NCI-H187 (cell line): Measurements from ENCODE around the gene AP3S2.
"Not testable (repeated sequence)": the region's sequence is repeated elsewhere in the genome, so short reads cannot be mapped to it uniquely, and the experiment has no call there.

ENCODE experiments used
- DNase-seq, 2 experiments: peaks; one replicate each; lab custom pipeline; 2025; lab: John Stamatoyannopoulos, UW

The AP3S2 gene

DNA sequence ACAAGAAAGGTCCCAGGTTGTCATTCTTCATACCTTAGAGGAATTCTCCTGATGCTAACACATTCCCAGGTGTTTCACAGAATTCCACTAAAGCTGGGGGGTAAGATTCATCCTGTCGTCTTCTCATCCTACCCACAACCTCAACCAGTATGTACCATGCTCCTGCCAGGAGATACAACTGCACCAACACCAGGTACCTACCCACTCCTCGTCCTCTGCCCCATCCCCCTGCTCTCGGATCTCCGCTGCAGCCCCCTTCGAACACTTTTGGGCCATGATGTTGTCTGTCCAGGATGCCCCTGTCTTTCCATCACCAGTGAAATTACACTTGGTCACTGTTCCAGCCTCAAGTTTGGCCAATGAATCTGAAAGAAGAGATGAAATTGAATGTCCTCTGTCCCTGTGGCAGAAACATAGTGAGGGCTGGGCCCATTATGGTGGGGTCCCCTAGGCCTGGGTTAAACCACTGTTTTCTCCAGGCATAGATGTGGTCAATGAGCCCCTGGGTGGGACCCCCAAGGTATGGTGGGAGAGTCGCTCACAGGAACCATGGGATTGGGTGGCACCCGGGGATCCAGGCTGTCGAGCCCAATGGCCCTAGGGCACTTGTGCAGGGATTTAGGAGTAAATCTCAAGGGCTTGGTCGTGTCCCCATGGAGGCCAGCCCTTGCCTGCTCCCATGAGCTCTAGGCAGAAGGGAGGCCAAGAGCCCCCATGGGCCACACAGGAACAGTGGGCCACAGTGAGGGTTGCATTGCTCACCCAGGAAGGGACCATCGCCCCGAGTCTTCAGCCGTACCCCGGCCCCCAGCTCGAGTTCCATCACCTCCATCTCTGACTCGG lies 9.4 kb upstream of the AP3S2 start:
- DNase-seq = no peak

- no peak for DNase-seq
Measured at GRCh38 chr15:89900849-89901248, 7.1 kb upstream of the AP3S2 start.

DNA sequence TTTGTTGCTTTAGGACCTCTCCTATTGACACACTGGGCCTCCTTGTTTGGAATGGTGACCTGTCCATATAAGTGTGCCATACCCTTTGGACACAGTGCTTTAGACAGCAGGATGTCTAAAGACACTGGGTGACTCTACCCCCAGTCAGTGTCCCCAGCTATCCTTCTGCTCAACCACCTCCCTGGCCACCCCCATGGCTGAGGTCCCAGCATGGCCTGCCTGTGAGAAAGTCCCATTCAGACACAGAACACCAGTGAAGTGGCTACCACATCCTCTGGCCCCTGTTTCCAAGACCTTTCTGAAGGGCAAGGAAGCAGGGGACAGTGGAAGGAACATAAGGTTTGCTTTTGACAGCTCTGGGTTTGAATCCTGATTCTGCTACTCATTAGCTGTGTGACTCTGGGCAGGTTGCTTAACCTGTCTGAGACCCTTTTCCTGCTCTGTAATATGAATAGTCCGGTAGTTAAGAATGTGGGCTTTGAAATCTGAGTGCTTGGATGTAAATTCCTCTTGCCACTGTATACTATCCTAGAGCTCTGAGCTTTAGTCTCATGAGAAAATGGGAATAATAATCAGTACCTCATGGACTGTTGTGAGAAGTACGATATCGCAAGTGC lies 6.3 kb upstream of the AP3S2 start:
- DNase-seq = no peak

- DNase-seq = no peak
Measured at GRCh38 chr15:89899295-89899945, 5.6 kb upstream of the AP3S2 start.

DNA sequence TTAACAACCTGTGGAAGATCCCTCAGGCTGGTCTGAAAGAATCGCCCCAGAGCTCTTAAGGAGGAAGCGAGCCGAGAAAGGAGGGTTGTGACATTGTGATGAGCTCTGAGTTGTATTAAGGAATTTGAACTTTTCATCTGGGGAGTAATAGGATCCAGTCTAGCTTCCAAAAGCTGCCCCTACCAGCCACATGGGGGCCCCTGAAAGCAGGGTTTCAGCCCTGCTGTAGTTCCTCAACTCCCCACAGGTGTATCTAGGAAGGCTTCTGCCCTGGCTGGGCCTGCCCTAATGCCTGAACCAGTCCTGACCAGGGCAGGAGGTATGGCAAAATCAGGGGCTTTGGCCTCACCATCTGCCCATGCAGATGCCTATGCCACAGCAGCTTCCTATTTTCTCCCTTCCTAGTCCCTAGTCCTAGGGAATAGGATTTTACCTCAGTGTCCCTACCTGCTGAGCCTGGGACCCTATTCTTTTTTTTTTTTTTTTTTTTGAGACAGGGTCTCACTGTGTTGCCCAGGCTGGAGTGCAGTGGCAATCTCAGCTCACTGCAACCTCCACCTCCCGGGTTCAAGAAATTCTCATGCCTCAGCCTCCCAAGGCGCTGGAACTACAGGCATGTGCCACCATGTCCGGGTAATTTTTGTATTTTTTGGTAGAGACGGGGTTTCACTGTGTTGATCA lies 5.0 kb upstream of the AP3S2 start:
- DNase-seq = no peak

DNA sequence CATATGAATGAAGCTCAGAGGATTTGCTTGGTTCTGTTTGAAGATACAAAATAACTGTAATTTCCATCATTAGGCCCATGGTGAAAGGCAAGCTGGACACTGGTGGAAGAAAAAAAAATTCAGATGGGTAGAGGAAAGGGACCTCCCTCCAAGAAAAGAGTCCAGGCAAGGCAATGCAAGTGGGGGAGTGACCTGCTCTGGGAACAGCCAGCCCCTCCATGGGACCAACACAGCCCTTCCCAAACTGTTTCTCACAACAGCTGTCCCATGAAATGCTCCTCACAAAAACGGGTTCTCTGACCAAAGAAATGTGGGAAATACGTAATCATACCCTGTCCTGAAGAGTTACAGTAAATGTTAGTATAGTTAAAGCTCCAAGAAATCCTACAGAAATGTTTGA lies 4.4 kb upstream of the AP3S2 start:
- no peak for DNase-seq

GRCh38 chr15:89893027-89893426 lies 767 bp downstream of the AP3S2 start:
- no peak for DNase-seq

GRCh38 chr15:89888214-89888804 lies 5.5 kb downstream of the AP3S2 start:
- DNase-seq = no peak

GRCh38 chr15:89885611-89886010 lies 8.2 kb downstream of the AP3S2 start:
- no peak for DNase-seq

- not testable (repeated sequence) for DNase-seq
Measured at GRCh38 chr15:89885179-89885578, 8.6 kb downstream of the AP3S2 start.

DNA sequence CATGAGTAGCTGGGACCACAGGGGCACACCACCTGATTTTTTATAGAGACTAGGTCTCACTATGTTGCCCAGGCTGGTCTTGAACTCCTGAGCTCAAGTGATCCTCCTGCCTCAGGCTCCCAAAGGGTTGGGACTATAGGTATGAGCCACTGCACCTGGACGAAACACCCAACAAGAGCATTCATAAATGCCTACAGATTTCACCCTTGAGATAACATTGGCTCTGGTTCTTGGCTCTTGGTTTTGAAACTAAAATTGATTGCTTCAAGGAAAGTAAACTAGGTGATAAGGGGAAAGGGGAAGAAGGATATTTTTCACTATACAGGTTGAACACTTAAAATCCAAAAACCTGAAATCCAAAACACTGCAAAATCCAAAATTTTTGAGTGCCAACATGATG lies 10.3 kb downstream of the AP3S2 start:
- no peak for DNase-seq

- DNase-seq = no peak
Measured at GRCh38 chr15:89880727-89881126, 13.1 kb downstream of the AP3S2 start.

- DNase-seq = no peak
Measured at GRCh38 chr15:89878323-89878722, 15.5 kb downstream of the AP3S2 start.

DNA sequence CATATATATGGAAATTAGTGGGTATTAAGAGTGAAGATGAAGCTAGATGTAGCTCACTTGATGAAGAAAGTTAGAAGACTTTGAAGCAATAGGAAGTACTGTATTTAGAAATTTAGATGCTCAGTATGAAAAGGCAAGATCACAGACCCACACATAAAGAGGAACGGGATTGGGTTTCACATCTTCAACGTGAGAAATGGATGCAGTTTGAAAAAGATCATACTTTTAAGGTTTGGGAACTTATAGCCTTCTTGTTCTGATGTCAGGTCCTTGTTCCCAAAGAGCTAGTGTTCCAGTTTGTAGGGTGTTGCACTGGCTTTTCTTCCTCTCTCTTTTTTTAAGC lies 16.7 kb downstream of the AP3S2 start:
- DNase-seq = no peak

- no peak for DNase-seq
Measured at GRCh38 chr15:89876396-89877082, 17.3 kb downstream of the AP3S2 start.

GRCh38 chr15:89875741-89876140 lies 18.1 kb downstream of the AP3S2 start:
- no peak for DNase-seq

DNA sequence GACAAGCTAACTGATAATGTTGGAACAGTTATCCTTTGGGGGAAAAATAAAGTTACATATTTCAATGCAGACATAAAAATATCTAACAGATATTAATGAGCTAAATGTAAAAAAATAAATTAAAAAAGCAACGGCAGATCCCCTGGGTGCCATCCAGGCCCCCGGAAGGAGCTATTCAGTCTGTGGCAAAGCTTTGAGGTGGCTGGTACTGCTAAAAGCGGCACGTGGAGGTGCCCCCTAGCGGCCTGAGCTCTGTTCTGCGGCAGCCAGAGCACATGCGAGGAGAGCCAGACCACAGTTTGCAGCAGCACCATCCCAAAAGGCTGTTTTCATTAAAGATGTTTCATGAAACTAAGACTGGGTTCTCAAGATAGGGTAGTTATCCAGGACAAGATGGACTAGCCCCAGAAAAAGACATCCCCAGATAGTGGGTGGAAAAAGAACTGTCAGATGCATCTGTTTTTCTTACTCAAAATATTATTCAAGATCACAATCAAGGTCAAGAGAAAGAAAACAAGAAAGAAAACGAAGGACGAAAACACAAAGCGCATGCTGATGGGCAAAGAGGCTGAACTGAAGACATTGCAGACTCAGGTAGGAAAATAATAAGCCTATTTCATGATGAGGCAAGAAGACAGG lies 18.7 kb downstream of the AP3S2 start:
- DNase-seq = peak; percentile 16 to 39

DNA sequence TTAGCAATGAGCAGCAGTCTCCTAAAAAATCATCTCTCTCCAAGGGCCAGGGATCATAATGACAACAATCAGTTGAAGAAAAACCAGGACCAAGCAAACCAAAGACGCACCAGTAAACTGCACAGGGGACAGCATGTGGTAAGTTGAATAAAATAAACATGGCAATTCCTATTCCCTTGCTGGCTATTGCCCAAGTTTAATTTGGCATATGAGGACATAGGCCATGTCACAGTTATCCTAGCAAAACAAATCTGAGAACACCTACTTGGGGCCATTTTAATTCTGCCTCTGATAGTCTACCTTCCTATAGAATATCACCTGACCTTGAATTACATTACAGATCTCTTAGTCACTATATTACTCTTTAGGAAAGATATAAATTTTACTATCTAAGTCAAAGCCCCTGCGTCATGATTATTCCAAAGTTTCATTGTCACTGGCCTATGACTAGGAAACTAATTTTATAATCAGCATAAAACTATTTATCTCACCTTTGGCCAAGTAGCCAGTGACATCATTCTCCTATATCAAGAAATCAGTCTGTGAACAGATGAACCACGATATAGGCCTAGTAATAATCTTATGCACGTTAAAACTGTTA lies 23.0 kb downstream of the AP3S2 start:
- DNase-seq = no peak

DNA sequence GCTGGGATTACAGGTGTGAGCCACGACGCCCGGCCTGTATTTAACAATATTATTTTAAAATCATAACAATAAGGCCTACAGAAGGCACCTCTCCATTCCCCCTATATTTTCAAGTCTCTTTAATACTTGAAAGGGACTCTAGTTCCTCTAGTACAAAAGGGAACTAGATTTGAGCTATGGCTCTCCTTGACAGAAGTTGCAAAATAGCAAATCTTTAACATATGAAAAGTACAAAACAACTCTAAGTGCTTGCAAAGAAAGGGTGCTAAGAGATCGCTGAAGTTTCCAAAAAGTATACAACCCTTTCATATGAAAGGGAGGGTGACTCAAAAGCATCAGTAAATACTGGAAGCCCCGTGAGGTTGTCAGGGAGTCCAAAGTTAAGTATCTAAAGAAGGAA lies 23.8 kb downstream of the AP3S2 start:
- DNase-seq = no peak

DNA sequence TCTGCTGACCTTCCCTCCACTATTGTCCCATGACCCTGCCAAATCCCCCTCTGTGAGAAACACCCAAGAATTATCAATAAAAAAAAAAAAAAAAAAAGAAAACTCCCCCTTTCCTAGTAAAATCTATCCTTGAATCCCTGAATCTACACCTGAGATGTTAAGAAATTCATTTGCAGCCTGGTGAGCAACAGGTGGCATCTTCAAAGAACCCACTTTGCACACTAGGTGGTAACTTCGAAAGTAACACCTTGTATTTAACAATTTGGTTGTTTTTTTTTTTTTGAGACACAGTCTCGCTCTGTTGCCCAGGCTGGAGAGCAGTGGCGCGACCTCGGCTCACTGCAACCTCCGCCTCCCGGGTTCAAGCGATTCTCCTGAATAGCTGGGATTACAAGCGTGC lies 24.3 kb downstream of the AP3S2 start:
- not testable (repeated sequence) for DNase-seq
